BJ (cell line): ENCODE data around the gene RFESD. TPM values are rescaled to one million over a fixed set of nuclear protein-coding genes. Genes with fewer than 3 reads are reported as not detected.
"Not testable (repeated sequence)": the region's sequence is repeated elsewhere in the genome, so short reads cannot be mapped to it uniquely, and the experiment has no call there.

ENCODE experiments used
- CTCF ChIA-PET: fragments of 350-600 bp; formaldehyde crosslinking; extraction: SDS; loops from one replicate; lab custom pipeline; 2021; ENCODE audit warnings: antibody characterized with exemption, inconsistent platforms; lab: Yijun Ruan, JAX
- POLR2A ChIA-PET: fragments of 300-600 bp; sonication (Branson Sonifier 250); formaldehyde crosslinking; extraction: SDS; loops from one replicate; lab custom pipeline; 2021; ENCODE audit warnings: antibody characterized with exemption; lab: Charles Lee
- DNase-seq: peaks from one replicate; pipeline ENCODE4 v3.0.0-alpha.2; 2011; ENCODE audit warnings: low read depth
- H3K27me3 ChIP-seq: 2 replicates; pipeline ENCODE4 v1.6.0; 2011; ENCODE audit warnings: low read length; ENCODE audit not compliant: control insufficient read depth, insufficient read depth
- H3K36me3 ChIP-seq: 2 replicates; pipeline ENCODE4 v1.5.1; 2011; ENCODE audit warnings: low read length; ENCODE audit not compliant: control insufficient read depth, insufficient read depth
- H3K4me3 ChIP-seq: 2 replicates; pipeline ENCODE4 v1.5.1; 2011; ENCODE audit warnings: low read depth, mild to moderate bottlenecking, control low read depth, low read length
- CTCF ChIP-seq: IDR thresholded peaks from 2 replicates; pipeline ENCODE4 v1.5.1; 2011; ENCODE audit warnings: low read depth, mild to moderate bottlenecking, control low read depth, inconsistent platforms, low read length, moderate library complexity; ENCODE audit not compliant: insufficient read depth
- polyA plus RNA-seq: library from polyadenylated mRNA; depleted of rRNA; stranded (reverse); fragments of >200 nt; gene quantifications from 2 replicates; pipeline ENCODE4 v1.2.3, GENCODE V29; 2011

Gene RFESD
- polyA plus RNA-seq, 1 experiment, result 1.1 TPM

GRCh38 chr5:95631991-95632675 lies 14.4 kb upstream of the RFESD start:
- DNase-seq, result no peak
- no peak for TF ChIP-seq CTCF
- ChIA-PET POLR2A (no interaction called here), CTCF (interaction anchor here (0.9 to 2.2 kb wide), 4 partner anchors 12 to 47 kb away, joined by 3 to 13 read pairs (median 4); partner anchors contain the start of gene RFESD)
- H3K27me3 ChIP-seq, result no peaks in the 10 kb centered on the region
- H3K4me3 ChIP-seq, result no peak overlapping the region
- no peaks in the 10 kb centered on the region for H3K36me3 ChIP-seq

- DNase-seq, CTCF ChIA-PET: not testable (repeated sequence)
These were observed 13.6 kb upstream of the RFESD start for GRCh38 chr5:95632942-95633341.

GRCh38 chr5:95633671-95634070 lies 12.9 kb upstream of the RFESD start:
- ChIA-PET CTCF (interaction anchor here (0.6 kb wide), 1 partner anchor 983 kb away, joined by 3 read pairs; no protein-coding TSS in a partner anchor), POLR2A (no interaction called here)
- DNase-seq, result no peak
- Histone ChIP-seq H3K4me3 (no peak overlapping the region), H3K27me3 (peaks cover 2% of the 10 kb centered on the region; the same call in 1 of the 2 replicates), H3K36me3 (no peaks in the 10 kb centered on the region)
- no peak for TF ChIP-seq CTCF

More at GRCh38 chr5:95632942-95633341, 13.6 kb upstream of the RFESD start:
- H3K36me3 ChIP-seq, H3K4me3 ChIP-seq, H3K27me3 ChIP-seq, POLR2A ChIA-PET: not testable (repeated sequence)

- no peaks in the 10 kb centered on the region for H3K36me3 ChIP-seq
- CTCF ChIA-PET, result no interaction called here
- no peak for DNase-seq
- TF ChIP-seq CTCF, result no peak
- H3K4me3 ChIP-seq, result no peak overlapping the region
- POLR2A ChIA-PET, result interaction anchor here (0.7 kb wide), 1 partner anchor 9 kb away, joined by 8 read pairs; no protein-coding TSS in a partner anchor
- H3K27me3 ChIP-seq, result peaks cover 2% of the 10 kb centered on the region; the same call in 1 of the 2 replicates
These were observed 12.5 kb upstream of the RFESD start for GRCh38 chr5:95634081-95634480.

GRCh38 chr5:95638632-95639031 lies 7.9 kb upstream of the RFESD start:
- Histone ChIP-seq H3K4me3 (no peak overlapping the region), H3K27me3 (peaks cover 2% of the 10 kb centered on the region; the same call in 1 of the 2 replicates), H3K36me3 (no peaks in the 10 kb centered on the region)
- TF ChIP-seq CTCF, result no peak
- POLR2A ChIA-PET, result no interaction called here
- DNase-seq, result no peak
- CTCF ChIA-PET, result no interaction called here
